ENCODE data around the gene KLHL25.

The KLHL25 gene

GRCh38 chr15:85760531-85761371 is 34.0 kb downstream of the KLHL25 start:
- no peak for DNase-seq

- DNase-seq: no peak
These were observed 34.7 kb downstream of the KLHL25 start for GRCh38 chr15:85760049-85760448.

GRCh38 chr15:85759376-85759775 is 35.3 kb downstream of the KLHL25 start:
- no peak for DNase-seq

GRCh38 chr15:85758655-85758978 is 36.1 kb downstream of the KLHL25 start:
- no peak for DNase-seq

- DNase-seq: no peak
These were observed 36.6 kb downstream of the KLHL25 start for GRCh38 chr15:85757939-85758654.

GRCh38 chr15:85757073-85757938 is 37.4 kb downstream of the KLHL25 start:
- DNase-seq: no peak

- DNase-seq: no peak
These were observed 38.2 kb downstream of the KLHL25 start for GRCh38 chr15:85756411-85757072.

- DNase-seq: no peak
These were observed 38.8 kb downstream of the KLHL25 start for GRCh38 chr15:85755942-85756341.

GRCh38 chr15:85755471-85755870 is 39.3 kb downstream of the KLHL25 start:
- no peak for DNase-seq

GRCh38 chr15:85754989-85755388 is 39.7 kb downstream of the KLHL25 start:
- DNase-seq: no peak

- DNase-seq: no peak
These were observed 40.8 kb downstream of the KLHL25 start for GRCh38 chr15:85753791-85754452.

- DNase-seq: no peak
These were observed 41.5 kb downstream of the KLHL25 start for GRCh38 chr15:85753261-85753660.

GRCh38 chr15:85752491-85752961 is 42.2 kb downstream of the KLHL25 start:
- no peak for DNase-seq

GRCh38 chr15:85752124-85752475 is 42.6 kb downstream of the KLHL25 start:
- DNase-seq: no peak

- DNase-seq: no peak
These were observed 43.2 kb downstream of the KLHL25 start for GRCh38 chr15:85751291-85752123.

- no peak for DNase-seq
These were observed 44.1 kb downstream of the KLHL25 start for GRCh38 chr15:85750319-85751290.

GRCh38 chr15:85749261-85750151 is 45.2 kb downstream of the KLHL25 start:
- DNase-seq: no peak

- DNase-seq: no peak
These were observed 46.0 kb downstream of the KLHL25 start for GRCh38 chr15:85748729-85749128.

- no peak for DNase-seq
These were observed 46.5 kb downstream of the KLHL25 start for GRCh38 chr15:85748176-85748575.

Measured in activated T-cell treated with anti-CD3 and anti-CD28 coated beads, Interleukin-2, amount 50 U/mL, for 48 hours (primary cell).